HG03439 (cell line): ENCODE measurements around the gene GXYLT2.
"Not testable (repeated sequence)": the region's sequence is repeated elsewhere in the genome, so short reads cannot be mapped to it uniquely, and the experiment has no call there.

Source experiments
- ATAC-seq: cut with Tn5 transposase; IDR thresholded peaks from one replicate; pipeline ENCODE4 v1.9.1; 2021; ENCODE audit warnings: mild to moderate bottlenecking, moderate library complexity; ENCODE audit not compliant: unreplicated experiment

The GXYLT2 gene

DNA sequence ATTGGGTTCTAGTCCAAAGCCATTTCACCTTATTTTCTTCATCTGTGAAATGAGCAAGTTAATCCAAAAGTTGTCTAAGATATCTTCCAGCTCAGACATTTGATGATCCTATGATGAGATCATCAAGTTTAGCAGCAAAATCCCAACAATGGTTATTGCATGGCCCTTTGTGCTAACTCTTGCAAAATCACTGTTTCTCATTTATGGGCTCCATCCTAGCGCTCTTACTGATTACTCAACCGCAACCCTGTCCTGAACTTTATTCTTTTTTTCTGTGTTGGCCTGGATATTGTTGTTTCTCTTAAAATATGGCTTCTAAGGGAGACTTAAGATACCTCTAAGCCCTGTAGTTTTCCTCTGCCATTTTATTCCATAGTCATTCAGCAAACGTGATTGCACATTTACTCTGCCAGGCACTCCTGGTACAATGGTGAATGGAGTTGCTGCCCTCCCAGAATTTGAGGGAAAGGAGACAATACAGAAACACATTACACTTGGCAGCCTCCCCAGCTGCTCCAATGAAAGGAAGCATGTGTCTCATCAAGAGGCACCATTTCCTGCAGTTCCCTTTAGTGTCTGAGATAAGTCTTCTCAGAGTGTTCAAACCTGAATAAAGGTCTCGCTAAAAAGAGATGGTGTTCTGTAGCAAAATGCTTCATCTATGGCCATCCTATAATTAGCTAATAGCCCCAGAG lies 4.4 kb downstream of the GXYLT2 start:
- no peak for ATAC-seq

DNA sequence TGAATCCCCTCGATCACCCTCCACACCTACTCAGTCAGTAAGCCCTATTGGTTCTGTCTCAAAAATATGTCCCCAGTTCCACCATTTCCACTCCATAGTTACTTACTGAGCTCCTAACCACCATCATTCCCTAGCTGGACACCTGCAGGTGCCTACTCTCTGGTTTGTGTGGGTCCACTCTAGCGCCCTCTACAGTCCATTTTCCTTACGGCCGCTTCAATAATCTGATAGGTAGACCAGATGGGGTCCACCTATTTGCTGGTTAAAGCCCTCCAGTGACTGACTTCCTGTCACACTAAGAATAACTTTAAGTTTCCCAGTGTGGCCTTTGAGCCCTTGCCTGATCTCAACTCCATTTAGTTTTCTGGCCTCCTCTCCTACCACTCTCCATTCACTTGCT lies 5.0 kb downstream of the GXYLT2 start:
- no peak for ATAC-seq

DNA sequence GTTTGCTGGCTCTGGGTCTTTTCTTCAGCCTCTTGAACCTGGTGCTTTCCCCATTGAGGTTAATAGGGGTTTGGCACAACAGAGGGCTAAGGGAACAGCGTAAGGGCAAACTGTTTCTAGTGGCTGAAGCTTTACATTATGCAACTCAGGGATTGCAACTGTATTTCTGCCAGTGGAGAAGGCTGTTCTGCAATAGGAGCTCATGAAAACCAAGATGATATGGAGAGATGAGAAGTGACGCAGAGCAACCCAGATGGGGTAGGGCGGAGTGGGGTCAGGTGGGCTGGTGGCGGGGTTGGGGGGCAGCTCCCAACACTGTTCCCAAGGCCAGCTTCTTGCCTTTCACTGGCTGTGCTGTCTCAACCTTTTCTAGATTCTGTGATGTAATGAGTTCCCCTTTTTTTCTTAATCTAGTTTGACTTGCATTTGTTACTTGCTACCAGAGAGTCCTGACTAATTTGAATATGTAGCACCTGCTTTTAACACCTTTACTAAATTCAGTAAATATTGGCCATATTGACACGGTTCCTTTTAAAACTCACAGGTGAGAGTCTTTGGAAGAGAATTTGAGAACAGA lies 7.2 kb downstream of the GXYLT2 start:
- no peak for ATAC-seq

DNA sequence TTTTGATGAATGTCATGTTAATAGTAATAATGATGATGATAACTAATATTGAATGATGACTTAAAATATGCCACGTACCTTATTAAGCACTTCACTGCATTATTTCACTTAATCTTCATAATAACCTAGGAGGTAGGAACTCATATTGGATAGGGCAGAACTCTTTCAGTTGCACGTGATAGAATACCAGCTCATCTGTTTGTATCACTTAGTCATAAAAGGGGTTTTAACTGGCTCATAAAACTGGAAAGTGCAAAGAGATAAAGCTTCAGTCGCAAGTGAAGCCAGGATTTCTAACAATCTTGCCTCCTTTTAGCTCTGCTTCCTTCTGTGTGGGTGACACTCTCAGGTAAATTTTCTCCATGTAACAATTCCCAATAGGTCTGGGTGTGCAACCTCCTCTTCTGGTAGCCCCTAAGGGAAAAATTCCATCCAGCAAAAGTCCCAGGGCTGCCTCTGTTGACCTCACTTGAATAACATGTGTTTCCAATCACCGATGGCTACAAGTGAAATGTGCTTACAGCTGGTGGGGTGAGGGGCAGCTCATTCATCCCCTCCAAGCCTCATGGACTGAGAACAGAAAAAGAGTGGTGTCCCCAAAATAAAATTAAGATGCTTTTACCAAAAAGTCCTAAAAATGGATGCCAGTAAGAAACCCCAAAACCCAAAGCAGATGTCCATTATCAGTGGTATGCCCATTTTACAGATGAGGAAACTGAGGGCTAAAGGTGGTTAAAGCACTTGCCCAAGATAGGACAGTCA lies 9.3 kb downstream of the GXYLT2 start:
- no peak for ATAC-seq

DNA sequence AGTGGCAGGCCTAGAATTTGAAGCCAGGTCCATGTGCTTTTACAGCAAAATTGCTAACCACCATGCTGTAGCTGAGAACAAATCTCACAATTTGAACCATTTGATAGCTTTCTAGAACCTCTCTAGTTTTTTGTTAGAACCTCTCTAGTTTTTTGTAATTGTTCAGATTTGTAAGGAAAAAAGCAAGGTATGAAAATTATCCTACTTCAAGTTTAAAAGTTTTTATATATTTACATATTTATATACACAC lies 9.8 kb downstream of the GXYLT2 start:
- no peak for ATAC-seq

DNA sequence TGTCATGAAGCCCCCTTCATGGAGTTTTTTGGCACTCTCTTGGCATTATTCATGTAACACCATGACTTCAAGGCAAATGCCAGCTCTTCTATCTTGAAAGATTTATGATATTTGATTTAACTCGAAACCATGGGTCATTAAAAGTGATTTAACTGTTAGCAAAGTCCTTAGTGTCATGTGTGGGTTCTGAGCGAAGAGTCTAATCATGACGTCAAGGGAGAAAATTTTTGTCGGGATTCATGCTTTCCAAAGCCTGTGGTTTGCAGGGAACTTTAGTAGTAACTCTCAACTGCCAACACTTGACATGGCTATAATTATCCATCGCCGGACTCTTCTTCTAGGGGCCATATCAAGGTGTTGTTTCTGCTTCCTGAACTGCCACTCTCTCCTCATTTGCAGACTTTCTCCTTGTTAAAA lies 11.5 kb downstream of the GXYLT2 start:
- no peak for ATAC-seq

DNA sequence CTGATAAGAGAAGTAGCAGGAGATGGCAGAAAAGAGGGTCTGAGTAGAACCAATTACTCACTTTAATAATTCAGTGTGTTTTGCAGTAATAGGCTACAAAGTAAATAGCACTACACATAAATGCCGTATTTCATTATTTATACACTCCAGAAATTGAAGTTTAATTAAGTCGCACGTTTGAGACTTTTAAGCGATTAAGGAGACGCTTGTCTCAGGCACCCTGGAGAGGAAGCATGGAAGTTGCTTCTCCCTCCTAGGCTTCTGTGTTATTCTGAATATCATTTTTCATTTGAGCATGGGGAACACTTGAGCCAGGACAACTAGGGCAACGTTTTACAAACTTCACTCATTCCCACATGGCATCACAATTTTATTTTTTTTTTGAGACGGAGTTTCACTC lies 12.2 kb downstream of the GXYLT2 start:
- ATAC-seq: no peak

DNA sequence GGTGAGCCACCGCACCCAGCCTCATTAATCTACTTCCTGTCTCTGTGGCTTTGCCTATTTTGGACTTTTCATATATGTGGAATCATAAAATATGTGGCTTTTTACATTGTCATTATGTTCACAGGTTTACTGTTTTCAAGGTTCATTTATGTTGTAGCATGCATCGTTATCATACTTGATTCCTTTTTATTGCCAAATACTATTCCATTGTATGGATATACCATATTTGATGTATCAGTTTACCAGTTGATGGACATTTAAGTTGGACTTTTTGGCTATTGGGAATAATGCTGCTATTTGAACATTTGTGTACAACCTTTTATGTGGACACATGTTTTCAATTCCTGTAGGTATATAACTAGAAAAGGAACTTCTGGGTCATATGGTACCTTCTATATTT lies 14.0 kb downstream of the GXYLT2 start:
- ATAC-seq: no peak

DNA sequence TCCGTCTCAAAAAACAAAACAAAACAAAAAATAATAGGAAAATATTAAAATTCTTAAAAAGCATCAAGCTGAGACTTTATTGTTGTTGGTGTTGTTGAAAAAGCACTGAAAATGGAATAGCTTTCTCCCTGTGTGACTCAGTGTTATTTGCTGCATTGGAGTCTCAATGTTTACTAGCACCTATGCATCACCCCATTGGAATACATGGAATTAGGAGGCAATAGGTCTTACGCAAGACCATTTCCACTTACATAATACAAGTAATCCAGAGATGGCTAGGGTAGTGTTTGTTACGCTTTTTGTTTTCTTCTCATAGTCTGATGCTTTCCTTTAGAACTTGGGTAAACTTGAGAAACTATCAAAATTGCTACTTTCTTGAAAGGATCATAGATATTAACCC lies 15.2 kb downstream of the GXYLT2 start:
- ATAC-seq: no peak

DNA sequence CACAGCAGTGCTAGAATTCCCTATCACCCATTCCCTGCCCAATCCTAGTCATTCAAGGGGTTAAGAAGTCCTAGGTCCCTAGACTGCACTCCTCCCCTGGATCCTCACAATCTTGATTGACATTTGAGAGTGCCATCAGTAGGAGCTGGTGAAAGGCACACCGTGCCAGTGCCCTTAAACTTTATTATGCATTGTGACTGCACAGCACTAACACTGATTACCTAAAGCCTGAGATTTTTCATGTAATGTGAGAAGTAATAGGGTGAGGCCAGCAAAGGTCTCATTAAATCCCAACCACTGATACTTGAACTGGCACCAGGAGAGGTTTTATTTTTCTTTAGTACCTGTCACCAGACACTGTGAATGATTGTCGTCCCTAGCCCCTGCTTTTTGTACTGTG lies 16.3 kb downstream of the GXYLT2 start:
- no peak for ATAC-seq

DNA sequence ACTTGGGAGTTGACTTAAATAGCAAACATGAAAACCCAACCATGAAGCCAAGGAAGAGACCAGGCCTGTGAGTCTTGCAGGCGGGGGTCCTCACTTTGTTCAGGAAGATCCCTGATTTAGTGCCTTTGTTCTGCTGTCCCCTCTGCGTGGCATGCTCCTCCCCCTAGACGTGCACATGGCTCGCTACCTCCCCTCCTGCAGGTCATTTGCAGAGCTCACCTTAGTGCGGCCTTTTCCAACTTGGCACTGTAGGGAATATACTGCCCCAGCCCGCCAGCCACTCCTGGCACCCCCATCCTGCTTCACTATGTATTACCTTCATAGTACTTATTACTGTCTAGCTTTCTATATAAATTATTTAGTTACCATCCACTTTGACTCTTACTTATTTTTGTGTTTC lies 18.3 kb downstream of the GXYLT2 start:
- no peak for ATAC-seq

DNA sequence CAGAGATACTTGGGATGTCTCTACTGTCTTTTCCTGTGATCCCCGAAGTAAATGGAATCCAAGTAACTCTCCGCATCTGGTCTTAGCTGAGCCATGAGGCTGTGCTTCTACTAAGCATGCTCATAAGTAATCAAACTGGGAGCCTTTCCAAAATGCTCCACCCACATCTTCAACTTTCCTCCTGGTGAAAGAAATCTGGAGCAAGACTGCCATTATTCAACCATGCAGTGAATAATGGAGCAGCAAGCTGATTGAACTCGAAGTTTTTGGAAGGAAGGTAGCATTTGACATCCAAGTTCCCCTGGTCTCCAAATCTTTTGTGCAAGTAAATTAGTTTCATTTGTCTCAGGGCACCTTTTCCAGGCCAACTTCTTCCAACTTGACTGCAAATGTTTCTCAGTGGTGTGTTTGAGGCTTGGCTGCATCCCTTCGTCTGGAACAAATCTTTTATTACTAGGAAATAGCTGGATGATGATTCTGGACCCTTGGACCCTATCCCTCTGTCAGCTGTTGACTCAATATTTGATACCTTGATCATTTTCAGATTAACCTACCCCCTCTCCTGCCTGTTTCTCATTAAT lies 19.4 kb downstream of the GXYLT2 start:
- no peak for ATAC-seq

DNA sequence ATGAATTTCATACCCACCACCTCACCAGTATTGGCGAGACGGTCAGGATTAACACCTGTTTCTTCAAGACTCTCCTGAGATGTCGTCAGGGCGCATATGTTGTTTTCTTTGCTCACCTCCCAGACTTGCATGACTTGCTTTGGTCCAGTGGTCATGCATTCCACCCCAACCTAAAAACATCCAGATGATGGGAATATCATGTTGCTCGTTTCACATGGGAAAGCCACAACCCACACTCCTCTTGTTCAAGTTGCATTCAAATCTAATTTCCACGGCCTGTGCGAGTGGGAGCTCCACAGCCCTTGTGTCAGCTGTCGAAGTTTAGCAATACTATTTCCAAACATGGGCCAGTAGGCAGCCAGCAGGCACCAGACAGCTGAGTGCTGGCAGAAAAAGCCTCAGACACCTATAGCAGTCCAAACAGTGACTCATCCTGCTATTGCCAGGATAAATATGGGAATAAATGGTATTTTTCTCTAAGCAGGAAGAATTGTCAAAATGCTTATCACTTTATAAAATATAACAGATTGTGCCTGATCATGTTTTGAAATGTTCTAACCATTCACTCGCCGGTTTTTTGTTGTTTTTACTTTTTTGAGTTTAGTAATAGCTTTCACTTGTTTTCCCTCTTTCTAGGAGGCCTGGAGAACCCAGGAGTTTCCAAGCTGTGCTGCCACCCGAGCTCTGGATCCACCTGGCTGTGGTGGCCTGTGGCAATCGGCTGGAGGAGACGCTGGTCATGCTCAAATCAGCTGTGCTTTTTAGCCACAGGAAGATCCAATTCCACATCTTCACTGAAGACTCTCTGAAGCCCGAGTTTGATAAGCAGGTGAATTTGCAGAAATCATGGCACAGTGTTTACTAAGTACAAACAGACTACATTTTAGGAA lies 20.1 kb downstream of the GXYLT2 start:
- no peak for ATAC-seq

DNA sequence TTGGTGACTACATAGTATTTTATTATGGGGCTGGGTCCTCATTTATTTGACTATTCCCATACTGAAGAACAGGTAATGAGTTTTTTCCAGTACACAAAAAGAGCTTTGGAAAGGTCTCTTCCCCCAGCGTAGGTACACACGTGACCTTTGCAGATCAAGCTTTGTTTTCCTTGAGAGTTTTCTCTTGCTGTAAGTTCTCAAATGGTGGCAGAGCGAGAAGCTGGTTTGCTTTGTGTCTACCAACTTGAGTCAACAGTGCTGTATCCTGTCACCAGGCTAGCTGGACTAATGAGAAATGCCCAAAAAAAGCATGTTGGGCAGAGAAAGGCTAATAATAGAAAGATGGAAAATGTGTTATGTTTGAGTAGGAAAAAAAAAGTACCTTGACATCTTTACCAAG lies 21.7 kb downstream of the GXYLT2 start:
- no peak for ATAC-seq

DNA sequence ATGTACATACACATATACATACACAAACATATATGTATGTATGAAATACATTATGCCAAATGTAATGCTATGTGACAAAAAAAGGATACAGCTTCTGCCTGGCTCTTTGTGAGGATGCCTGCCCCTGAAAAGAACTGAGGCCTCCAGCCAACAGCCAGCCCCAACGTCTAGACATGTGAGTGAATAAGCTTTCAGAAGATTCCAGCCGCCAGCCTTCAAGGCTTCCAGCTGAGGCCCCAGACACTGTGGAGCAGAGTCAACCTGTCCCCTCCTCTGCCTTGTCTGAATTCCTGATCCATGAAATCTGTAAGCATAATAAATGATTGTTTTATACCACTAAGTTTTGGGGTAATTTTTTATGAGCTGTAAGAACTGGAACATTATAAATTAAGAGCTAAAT lies 24.7 kb downstream of the GXYLT2 start:
- ATAC-seq: no peak

DNA sequence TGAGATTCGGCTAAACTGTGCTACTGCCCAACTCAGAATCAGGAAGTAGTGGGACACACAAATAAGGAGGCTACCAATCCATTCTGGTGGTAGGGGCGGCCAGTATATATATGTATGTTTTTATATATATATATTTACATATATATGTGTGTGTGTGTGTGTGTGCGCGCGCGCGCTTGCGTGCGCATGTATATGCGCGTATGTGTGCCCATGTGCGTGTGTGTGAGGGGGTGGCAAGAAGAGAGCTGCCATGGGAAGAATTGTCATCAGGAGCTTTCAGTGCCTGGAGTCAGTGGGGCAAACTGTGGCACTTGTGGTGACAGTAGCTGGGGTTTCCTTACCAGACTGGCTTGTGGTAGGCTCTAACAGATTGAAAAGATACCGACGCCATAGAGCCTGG lies 26.5 kb downstream of the GXYLT2 start:
- ATAC-seq: no peak

DNA sequence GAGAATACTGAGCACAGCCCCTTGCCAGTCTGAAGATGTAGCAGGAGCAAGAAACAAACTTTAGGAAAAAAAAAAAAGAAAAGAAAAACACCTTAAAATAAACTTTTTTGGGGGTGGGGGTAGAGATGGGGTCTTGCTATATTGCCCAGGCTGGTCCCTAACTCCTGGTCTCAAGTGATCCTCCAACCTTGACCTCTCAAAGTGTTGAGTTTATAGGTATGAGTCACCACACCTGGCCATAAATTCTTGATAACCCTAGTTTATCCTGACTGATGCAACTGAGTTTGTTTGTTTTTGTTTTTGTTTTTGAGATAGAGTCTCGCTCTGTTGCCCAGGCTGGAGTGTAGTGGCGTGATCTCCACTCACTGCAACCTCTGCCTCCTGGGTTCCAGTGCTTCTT lies 28.4 kb downstream of the GXYLT2 start:
- ATAC-seq: no peak

DNA sequence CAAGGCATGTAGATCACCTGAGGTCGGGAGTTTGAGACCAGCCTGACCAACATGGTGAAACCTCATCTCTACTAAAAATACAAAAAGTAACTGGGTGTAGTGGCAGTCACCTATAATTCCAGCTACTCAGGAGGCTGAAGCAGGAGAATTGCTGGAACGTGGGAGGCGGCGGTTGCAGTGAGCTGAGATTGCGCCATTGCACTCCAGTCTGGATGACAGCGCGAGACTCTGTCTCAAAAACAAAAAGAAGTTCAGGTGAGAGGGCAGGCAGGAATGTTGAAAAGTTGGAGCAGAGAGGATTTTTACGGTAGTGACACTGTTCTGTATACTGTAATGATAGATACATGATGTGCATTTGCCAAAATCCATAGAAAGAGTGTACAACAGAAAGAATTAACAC lies 31.7 kb downstream of the GXYLT2 start:
- ATAC-seq: no peak

DNA sequence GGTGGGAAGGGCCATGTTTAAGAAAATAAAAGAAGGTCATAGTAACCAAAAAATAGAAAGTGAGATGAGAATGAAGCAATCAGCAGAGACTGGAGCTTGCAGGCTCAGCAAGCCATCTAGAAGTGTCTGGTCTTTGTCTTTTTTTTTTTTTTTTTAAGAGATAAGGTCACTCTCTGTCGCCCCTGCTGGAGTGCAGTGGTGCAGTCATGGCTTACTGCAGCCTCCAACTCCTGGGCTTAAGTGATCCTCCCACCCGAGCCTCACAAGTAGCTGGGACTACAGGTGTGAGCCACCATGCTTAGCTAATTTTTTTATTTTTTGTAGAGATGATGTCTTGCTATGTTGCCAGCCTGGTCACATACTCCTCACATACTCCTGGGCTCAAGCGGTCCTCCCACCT lies 36.2 kb downstream of the GXYLT2 start:
- no peak for ATAC-seq

DNA sequence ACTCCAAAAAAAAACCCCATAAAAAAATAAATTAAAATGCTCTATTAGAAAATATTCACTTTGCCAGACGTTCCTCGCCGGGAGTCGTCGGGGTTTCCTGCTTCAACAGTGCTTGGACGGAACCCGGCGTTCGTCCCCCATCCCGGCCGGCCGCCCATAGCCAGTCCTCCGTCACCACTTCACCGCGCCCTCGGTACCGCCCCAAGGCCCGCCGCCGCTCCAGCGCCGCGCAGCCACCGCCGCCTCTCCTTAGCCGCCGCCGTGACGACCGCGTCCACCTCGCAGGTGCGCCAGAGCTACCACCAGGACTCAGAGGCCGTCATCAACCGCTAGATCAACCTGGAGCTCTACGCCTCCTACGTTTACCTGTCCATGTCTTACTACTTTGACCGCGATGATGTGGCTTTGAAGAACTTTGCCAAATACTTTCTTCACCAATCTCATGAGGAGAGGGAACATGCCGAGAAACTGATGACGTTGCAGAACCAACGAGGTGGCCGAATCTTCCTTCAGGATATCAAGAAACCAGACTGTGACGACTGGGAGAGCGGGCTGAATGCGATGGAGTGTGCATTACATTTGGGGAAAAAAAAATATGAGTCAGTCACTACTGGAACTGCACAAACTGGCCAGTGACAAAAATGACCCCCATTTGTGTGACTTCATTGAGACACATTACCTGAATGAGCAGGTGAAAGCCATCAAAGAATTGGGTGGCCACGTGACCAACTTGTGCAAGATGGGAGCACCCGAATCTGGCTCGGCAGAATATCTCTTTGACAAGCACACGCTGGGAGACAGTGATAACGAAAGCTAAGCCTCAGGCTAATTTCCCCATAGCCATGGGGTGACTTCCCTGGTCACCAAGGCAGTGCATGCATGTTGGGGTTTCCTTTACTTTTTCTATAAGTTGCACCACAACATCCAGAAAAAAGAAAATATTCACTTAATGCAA lies 41.2 kb downstream of the GXYLT2 start:
- ATAC-seq: not testable (repeated sequence)
